GM21423 (cell line): Measurements from ENCODE around the gene APBB2.

ENCODE experiments used
- ATAC-seq: cut with Tn5 transposase; IDR thresholded peaks from one replicate; pipeline ENCODE4 v1.9.1; 2021; ENCODE audit warnings: mild to moderate bottlenecking, moderate library complexity; ENCODE audit not compliant: unreplicated experiment

APBB2 gene

DNA sequence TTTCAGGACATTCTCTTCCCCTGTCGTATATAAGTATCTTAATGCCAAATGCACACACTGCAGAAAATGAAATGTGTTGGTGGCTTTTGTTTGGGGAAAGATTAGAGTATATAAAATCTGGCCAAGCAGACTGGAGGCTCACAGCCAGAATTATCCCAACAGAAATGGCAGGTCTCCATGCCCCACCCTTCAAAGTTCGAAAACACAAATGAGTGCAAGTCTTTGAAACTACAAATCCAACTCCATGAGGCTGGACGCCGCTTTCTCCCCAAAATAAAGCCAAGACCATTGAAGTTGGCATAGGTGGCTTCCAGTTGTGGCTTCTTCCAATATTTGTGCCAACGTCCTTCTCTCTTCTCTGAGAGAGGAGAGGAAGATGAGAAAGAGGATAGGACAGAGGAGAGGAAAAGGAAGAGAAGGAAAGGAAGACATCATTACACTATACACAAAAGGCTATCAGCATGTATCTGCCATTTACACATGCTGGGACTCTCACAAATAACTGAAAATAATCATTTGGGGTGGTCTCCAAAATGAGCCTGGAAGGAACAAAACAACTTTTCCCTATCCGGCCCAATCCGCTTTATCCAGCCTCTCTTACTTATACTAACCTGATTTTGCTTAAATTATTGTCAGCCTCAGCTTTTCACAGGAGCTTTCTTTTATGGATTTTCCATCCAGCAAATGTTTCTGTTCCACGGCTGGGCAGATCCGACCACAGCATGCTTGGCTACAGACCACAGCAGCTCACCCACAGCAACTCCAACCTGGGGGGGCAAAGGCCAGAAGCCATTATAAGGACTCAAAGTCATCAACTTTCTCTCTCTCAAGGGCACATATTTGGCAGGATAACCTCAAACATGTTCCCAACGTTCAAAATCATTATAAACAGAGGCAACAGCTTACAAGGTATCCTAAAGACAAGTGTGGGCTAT is 71.7 kb downstream of the APBB2 start:
- no peak for ATAC-seq

DNA sequence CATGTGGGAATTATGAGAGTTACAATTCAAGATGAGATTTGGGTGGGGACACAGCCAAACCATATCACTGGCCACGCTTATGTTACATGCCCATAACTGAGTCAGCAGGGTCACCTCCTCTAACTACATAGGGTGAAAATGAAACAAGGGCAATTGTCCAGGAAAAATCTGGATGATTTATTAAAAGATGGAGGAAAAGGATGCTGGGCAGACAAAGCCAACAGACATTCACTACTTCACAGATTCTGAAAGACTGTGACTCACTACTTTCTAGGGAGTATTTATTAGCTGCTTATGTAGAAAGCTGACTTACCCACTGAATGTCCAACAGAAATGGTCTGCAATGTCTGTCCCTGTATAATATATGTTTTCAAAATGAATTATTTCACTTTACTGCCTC is 72.4 kb downstream of the APBB2 start:
- ATAC-seq, result no peak

- no peak for ATAC-seq
Observed at GRCh38 chr4:41140410-41140809, 73.9 kb downstream of the APBB2 start.

- no peak for ATAC-seq
Observed at GRCh38 chr4:41137879-41138278, 76.5 kb downstream of the APBB2 start.

DNA sequence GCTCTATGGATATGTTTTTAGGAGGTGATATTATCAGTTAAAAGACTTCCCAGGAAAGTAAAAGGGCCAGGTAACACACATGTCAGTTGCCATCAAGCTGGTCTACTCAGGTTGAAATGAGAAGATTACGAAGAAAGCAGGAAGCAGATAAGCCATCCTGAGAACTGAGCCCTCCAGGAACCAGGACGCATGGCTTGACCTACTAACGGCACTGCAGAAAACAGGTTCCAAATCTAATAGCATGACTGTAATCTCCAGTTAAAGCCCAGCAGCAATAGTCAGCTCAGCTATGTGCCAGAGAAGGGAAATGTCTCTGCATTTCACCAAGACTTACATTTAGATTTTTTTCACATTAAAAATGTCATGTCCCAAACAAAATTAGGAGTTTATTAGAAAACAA is 77.9 kb downstream of the APBB2 start:
- ATAC-seq, result no peak

GRCh38 chr4:41135801-41136200 is 78.5 kb downstream of the APBB2 start:
- ATAC-seq, result no peak

GRCh38 chr4:41134581-41134980 is 79.8 kb downstream of the APBB2 start:
- ATAC-seq, result no peak

DNA sequence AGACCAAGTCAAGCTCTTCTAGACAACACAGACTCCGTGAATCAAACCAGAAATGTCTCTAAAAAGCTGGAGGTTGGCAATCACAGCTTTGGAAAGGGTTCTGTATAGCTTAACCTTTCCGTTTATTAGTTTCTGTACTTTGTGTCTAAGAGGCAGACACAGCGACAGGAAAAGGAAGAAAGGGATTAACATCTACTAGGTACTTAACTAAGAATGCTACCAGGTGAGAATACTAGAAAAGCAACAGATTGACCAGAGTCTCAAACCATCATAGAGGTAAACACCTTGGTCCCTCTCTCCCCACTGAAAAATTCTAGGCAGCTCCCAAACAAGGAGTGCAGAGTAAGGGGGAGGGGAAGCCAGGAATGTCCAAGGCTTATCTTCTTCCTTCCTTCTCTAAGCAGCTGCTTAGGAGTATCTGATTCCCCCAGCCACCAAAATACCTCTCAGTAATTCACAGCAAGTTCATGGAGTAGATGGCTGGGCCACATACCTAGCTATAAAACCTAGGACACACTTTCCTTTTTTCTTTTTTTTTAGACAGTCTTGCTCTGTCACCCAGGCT is 80.8 kb downstream of the APBB2 start:
- no peak for ATAC-seq

GRCh38 chr4:41132055-41132683 is 82.2 kb downstream of the APBB2 start:
- ATAC-seq, result no peak

GRCh38 chr4:41129936-41130440 is 84.4 kb downstream of the APBB2 start:
- ATAC-seq, result no peak

DNA sequence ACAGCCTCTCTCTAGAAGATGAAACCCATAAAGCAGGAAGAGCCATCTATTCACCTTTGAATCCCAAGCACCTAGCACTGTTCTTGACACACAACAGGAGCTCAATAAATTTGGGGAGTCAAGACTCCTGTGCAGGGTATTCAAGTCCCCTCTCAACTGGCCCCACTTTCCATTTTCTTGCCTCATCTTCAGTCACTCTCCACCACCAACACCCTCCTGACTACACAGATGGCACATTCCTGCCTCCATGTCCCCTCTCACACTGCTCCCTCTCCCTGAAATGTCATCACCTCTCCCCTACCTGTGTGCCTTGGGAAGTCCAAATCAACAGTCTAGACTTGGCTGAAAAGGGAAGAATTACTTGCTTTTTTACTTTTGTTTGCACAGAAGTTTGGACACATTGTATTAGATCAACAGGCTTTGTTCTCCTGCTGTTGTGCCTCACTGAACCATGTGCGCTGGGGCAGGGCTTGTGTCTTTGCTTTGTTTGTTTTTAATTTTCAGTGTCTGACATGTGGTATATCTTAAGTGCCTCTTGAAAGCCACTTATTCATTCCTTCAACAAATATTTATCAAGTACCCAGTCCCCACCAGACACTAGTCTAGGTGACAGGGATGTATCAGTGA is 85.1 kb downstream of the APBB2 start:
- no peak for ATAC-seq

- ATAC-seq, result no peak
Observed at GRCh38 chr4:41125558-41126311, 88.6 kb downstream of the APBB2 start.

- ATAC-seq, result no peak
Observed at GRCh38 chr4:41124916-41125548, 89.3 kb downstream of the APBB2 start.

DNA sequence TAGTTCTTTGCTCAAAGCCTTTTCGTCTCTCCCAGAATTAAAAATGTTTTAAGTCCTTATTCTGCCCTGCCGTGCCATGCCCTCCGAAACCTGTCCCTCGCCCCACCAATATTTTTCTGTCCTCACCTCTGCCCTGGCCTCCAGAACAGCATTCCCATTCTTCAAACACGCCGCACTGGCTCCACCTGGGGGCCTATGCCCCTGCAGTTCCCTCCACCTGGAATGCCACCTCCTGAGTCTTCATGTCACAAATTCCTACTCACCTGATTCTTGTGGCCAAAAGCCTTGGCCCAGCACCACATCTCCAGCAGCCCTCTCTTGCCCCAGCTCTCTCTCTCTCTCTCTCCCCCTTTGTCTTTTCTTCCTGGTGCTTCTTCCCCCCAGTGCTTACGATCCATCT is 91.6 kb downstream of the APBB2 start:
- ATAC-seq, result no peak

DNA sequence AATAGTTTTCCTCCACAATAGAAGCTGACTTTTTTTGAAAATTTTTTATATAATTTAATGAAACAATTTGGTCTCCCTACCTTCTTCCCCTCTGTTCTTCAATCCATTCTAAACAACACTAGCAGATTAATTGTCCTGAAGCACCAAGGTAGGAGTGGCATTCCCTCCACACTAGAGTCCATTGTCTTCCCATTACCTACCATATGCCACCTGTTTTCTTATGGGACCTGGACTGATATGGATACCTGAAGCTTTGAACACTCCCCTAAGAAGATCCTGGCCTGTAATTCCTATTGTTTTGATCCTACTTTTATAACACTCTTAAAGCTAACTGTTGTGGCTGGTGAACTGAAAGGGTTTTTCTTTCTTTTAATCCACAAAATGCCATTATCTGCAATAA is 92.0 kb downstream of the APBB2 start:
- ATAC-seq, result no peak

- ATAC-seq, result no peak
Observed at GRCh38 chr4:41121906-41122305, 92.4 kb downstream of the APBB2 start.

DNA sequence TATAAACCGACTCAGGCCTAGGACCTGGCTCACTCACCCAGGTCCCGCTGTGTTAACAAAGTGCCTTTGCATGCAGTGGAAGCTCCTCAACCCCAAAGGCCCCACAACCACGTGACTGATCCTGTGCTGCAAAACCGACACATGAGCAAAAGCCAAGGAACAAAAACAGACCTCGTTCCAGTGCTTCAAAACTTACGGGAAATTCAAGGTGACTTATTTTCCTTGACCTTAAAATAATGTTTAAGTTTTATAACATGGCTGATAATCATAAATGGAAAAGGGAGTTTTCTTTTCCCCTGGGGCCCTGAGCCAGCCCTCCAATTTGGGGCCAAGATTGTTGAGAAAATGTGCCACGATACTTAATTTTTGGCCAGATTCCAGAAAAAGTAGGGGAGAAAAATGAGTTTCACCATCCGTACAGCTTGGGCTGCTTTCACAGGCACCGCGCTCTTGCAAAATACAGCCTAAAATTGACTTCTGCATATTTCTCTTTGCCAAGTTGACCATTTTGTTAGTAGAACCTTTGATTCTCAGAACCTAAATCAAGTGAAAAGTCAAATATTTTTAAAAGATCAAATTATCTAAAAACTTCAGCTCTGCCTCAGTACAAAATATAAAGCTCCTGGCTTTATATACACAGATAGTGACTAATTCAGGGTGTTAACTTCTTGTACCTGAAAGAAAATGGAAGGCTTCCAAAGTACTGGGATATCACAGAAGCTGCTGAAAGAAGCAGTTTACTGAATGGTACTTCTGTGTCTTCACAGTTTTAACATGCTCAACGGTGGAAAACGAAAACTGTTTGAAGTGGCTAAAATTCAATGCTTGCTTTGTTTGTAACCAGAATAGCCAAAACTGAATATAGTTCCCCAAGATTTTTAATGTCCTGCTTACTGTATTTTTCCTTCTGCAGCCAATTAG is 93.8 kb downstream of the APBB2 start:
- ATAC-seq, result no peak

- ATAC-seq, result no peak
Observed at GRCh38 chr4:41119867-41120295, 94.5 kb downstream of the APBB2 start.

GRCh38 chr4:41111791-41112190 is 102.6 kb downstream of the APBB2 start:
- no peak for ATAC-seq
